ENCODE measurements around the gene ZNF468. TPM values are rescaled to one million over a fixed set of nuclear protein-coding genes. Genes with fewer than 3 reads are reported as not detected.
"Not testable (repeated sequence)": the region's sequence is repeated elsewhere in the genome, so short reads cannot be mapped to it uniquely, and the experiment has no call there.

The ZNF468 gene
- 25.3 TPM for total RNA-seq

GRCh38 chr19:52857378-52858191 is at the start of gene ZNF468:
ZNF468 (minus strand) TSS chr19:52857619; CDS start chr19:52854272, 3,347 bp downstream.
- DNase-seq, result not testable (repeated sequence)

- DNase-seq, result not testable (repeated sequence)
Observed at GRCh38 chr19:52904052-52904780, 46.8 kb upstream of the ZNF468 start.

DNA sequence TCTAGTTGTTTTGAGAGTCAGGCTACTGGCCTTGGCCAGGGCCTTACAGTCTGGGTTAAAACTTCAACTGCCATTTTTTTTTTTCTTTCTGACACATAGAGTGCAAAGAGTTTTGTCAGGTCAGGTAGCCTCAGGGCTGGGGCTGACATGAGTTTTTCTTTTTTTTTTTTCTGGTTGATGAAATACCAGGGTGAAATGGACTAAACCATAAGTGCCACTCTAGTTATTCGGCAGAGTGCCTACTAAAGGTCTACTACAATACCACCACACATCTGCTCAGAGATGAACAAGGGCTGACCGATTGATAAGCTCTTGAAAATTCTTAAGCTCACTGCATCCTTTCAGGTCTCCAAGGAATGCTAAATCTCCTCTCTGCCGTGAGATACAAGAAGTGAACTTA is 44.4 kb upstream of the ZNF468 start:
- DNase-seq, result no peak

GRCh38 chr19:52898596-52898995 is 41.2 kb upstream of the ZNF468 start:
- not testable (repeated sequence) for DNase-seq

DNA sequence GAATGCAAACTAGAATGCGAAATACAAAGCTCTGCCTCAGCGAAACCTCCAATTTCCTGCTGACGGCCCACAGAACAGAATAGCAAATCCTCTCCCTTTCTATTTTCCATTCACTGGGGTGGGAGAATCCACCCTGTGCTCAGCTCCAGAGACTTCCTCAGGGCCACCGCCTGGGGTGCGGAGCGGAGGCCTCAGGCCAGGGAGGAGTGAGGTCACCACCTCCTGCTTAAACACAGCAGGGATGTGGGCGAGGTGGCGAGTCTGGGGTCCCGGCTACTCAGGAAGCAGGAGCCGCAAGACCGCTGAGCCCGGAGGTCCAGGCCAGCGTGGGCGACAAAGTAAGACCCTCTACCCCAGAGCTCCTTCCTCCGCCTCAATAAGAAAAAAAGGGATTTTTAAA is 40.7 kb upstream of the ZNF468 start:
- DNase-seq, result peak; percentile 51

- peak; percentile 92 for DNase-seq
Observed at GRCh38 chr19:52897138-52897935, 39.9 kb upstream of the ZNF468 start, which contains the start of gene ZNF320. ZNF320 (minus strand) TSS chr19:52897635; CDS start chr19:52890255, 7,380 bp downstream.

DNA sequence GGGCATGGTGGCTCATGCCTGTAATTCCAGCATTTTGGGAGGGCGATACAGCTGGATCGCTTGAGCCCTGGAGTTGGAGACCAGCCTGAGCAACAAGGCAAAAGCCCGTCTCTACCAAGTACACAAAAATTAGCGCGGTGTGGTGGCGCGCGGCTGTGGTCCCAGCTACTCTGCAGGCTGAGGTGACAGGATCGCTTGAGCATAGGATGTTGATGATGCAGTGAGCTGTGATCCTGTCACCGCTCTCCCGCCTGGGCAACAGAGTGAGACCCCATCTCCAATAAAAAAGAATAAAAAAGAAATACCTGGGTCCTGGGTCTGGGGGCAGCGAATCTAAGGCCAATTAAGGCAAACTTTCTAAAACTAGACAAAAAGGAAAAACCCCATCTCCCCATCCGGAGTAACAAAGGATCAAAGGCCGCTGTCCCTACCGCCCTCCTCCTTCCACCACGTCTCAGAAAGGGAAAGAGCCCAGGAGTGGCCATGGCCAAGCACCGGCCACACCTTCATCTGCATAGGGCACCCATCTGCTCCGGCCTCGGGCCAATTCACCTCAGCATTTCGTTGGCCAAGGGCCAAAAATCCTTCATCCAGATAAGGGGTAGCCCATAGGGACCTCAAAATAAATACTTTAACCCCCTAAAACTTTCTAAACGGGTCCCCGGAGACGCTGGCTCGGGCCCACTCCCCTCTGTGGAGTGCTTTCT is 39.2 kb upstream of the ZNF468 start:
- DNase-seq, result no peak

DNA sequence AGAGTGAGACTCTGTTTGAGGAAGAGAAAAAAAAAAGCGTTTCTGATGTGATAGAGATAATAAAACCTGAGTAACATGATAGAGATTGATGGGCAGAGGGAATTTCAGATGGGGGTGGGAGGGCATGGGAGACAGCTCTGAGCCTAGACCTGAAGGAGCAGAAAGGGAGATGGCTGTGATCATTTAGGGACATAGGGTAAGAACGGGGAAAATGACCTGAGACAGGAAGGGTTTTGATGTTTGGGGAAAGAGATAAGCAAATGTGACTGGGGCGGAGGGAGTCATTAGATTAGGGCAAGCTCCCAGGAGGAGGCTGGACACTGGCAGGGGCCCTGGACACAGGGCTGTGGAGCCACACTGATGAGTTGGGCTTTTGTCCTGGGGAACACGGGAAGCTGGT is 33.9 kb upstream of the ZNF468 start:
- no peak for DNase-seq

GRCh38 chr19:52889931-52890330 is 32.5 kb upstream of the ZNF468 start:
- DNase-seq, result no peak

- no peak for DNase-seq
Observed at GRCh38 chr19:52889076-52889475, 31.7 kb upstream of the ZNF468 start.

- no peak for DNase-seq
Observed at GRCh38 chr19:52880895-52881389, 23.5 kb upstream of the ZNF468 start.

- not testable (repeated sequence) for DNase-seq
Observed at GRCh38 chr19:52872996-52873395, 15.6 kb upstream of the ZNF468 start.

DNA sequence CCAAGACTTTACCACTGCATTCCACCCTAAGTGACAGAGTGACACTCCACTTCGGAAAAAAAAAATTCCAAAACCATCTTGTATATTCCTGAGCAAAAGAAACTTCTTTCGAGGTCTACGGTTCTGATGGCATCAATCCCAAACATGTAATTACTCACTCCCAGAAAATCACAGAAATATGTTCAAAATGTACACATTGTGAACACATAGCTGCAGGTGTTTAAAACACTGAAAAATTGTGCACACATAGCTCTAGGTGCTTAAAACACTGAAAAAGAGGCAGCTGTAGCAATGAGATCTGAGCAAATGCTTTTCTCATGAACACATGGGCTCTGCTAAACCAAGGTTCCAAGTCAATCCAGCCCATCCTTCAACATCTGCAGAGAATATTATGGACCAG is 14.0 kb upstream of the ZNF468 start:
- no peak for DNase-seq

- DNase-seq, result not testable (repeated sequence)
Observed at GRCh38 chr19:52868031-52868430, 10.6 kb upstream of the ZNF468 start.

- DNase-seq, result not testable (repeated sequence)
Observed at GRCh38 chr19:52856540-52857377, 660 bp downstream of the ZNF468 start.

- not testable (repeated sequence) for DNase-seq
Observed at GRCh38 chr19:52847352-52847751, 10.1 kb downstream of the ZNF468 start.

DNA sequence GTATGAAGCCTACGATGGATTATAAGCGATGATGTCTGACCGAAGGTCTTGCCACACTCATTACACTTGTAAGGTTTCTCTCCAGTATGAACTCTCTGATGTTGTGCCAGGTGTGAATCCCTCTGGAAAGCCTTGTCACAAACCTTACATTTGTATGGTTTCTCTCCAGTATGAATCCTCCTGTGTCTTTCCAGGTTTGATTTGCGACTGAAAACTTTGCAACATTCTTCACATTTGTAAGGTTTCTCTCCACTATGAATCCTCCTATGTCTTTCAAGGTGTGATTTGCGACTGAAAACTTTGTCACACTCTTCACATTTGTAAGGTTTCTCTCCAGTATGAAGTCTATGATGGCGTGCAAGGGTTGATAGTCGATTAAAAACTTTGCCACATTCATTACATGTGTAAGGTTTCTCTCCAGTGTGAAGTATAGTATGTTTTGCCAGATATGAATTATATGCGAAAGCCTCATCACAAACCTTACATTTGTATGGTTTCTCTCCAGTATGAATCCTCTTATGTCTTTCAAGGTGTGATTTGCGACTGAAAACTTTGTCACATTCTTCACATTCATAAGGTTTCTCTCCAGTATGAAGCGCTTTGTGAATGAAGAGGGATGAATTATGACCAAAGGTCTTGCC is 16.5 kb downstream of the ZNF468 start:
- DNase-seq, result not testable (repeated sequence)

DNA sequence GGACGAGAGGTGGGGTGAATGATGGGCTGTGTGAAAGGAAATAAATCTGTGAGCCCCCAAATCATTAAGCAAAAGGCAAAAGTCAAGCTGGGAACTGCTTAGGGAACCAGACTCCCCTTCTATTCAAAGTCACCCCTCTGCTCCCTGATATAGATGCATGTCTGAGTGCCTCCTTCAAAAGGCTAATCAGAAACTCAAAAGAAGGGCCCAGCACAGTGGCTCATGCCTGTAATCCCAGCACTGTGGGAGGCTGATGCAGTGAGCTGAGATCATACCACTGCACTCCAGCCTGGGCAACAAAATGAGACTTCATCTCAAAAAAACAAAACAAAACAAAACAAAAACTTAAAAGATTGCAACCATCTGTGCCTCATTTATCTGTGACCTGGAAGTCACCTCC is 23.1 kb downstream of the ZNF468 start:
- not testable (repeated sequence) for DNase-seq

DNA sequence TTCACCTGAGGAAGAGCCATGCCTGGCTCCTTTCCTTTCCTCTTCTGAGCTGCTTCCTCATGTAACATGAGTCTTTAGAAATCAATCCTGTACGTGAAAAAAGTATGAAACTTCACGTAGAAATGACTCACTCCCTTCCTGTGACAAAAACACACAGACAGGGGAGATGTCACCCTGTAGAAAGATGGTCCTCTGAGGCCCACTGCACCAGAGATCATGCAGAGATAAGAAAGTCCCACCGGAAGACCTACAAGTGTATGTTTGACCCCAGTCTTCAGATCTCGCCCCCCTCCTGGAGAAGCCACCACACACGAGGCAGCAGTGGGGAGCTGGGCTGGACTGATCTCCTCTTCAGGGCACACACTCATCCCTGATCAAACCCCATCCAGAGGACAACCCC is 23.9 kb downstream of the ZNF468 start:
- DNase-seq, result not testable (repeated sequence)

DNA sequence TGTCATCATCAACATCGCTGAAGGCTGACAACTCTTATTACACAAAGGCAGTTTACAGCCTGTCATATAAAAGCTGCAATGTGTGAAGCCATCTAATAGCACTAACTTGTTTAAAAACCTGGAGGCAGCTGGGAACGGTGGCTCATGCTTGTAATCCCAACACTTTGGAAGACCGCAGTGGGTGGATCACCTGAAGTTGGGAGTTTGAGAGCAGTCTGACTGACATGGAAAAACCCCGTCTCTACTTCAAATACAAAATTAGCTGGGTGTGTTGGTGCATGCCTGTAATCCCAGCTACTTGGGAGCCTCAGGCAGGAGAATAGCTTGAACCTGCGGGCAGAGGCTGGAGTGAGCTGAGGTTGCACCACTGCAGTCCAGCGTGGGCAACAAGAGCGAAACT is 27.6 kb downstream of the ZNF468 start:
- DNase-seq, result not testable (repeated sequence)
